HG02840 (cell line): ENCODE data around the gene ZNF621.
"Not testable (repeated sequence)": the region's sequence is repeated elsewhere in the genome, so short reads cannot be mapped to it uniquely, and the experiment has no call there.

Experiments used
- ATAC-seq: cut with Tn5 transposase; IDR thresholded peaks from one replicate; pipeline ENCODE4 v1.9.1; 2021; ENCODE audit warnings: mild to moderate bottlenecking, moderate library complexity, moderate number of reproducible peaks; ENCODE audit not compliant: unreplicated experiment, low FRiP score

The ZNF621 gene

DNA sequence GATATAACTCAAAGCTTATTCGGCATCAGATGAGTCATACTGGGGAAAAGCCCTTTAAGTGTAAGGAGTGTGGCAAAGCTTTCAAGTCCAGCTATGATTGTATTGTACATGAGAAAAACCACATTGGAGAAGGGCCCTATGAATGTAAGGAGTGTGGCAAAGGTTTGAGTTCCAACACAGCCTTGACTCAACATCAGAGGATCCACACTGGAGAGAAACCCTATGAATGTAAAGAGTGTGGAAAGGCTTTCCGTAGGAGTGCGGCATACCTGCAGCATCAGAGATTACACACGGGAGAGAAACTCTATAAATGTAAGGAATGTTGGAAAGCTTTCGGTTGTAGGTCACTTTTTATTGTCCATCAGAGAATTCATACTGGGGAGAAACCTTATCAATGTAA lies 7.5 kb downstream of the ZNF621 start:
- no peak for ATAC-seq

DNA sequence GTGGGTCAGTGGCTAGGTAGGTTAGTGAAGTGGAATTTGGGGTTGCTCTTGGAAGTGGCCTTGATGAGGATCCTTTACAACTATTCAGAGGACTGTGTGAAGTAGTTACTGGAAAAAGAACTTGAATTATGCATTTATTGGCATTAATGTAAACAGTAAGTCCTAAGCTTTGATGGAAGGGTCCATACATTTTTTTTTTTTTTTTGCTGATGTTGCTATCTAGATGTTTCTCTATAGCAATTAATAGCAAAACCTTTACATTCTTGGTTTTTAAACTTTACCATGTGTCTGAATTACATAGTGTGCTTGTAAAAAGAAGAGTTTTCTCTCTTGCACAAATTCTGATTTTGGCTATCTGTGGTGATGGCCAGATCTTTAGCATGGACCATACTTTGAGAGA lies 9.5 kb downstream of the ZNF621 start:
- ATAC-seq, result no peak

DNA sequence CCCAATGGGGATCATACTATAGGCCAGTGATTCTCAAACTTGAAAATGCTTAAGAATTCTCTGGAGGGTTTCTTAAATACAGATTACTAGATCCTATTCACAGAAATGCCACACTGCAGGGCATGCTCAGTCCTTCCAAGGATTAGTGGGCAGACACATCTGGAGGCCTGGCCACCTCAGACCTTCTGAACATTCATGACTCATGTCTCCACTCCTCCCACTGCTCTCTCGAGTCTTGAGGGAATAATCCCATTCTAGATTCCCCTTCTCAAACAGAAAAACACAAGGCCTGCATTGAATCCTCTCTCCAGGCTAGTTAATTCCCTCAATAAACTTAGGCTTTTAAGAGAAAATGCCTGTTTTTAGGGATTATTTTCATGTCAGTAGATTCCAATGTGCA lies 22.1 kb downstream of the ZNF621 start:
- ATAC-seq, result no peak

DNA sequence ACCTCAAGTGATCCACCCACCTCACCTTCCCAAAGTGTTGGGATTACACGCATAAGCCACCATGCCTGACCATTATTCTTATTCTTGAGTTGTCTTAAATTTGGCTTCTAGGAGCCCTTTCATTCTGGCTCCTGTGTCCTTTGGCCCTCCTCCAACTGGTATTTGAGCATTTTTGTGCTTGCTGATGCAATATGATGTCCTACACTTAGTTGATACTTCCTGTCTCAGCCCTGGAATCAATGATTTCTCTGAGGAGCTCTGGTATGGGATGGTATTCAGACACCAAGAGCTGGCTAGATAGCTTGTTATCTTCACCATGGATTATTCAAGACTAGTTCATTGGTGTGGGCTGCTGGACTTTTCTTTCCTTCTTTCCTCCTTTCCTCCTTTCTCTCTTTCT lies 25.4 kb downstream of the ZNF621 start:
- no peak for ATAC-seq

DNA sequence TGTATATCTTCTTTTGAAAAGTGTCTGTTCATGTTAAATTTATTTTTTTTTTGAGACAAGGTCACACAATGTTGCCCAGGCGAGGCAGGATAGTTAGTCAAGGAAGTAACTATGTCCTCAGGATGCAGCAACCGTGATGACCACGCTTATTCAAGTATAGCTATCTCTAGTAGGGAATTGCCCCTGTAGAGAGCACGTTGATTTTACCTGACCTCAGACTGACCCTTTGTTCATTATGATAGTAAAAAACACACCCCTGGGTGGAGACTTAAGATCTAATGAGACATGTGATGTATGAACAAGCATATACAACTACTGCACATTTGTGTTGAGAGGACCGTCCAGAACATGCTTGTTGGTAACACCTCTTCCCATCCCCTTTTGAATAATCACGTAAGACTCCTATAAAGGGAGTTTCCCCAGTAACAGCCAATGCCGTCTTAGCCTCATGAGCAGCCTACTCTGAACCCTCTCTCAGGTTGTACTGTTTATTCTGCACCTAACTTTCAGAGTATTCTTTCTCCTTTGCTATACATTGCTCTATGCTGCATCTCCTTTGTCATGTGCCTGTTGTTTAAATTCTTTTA lies 32.9 kb downstream of the ZNF621 start:
- no peak for ATAC-seq

DNA sequence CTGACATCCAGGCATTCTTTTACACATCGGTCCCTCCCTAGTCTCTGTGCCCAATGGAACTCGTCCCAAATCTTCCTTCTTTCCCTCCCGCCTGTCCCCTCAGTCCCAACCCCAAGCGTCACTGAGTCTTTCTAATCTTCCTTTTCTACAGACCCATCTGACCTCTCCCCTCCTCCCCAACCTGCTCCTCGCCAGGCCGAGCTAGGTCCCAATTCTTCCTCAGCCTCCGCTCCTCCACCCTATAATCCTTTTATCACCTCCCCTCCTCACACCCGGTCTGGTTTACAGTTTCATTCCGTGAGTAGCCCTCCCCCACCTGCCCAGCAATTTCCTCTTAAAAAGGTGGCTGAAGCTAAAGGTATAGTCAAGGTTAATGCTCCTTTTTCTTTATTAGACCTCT lies 37.7 kb downstream of the ZNF621 start:
- not testable (repeated sequence) for ATAC-seq

DNA sequence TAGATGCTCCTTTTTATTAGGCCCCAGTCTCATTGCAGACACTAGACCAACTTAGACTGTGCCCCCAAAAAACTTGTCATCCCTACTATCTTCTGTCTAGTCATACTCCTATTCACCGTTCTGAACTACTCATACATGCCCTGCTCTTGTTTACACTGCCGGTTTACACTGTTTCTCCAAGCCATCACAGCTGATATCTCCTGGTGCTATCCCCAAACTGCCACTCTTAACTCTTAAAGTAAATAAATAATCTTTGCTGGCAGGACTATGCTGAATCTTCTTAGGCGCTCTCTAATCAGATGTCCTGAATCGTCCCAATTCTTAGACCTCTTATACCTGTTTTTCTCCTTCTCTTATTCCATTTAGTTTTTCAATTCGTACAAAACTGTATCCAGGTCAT lies 40.9 kb downstream of the ZNF621 start:
- not testable (repeated sequence) for ATAC-seq

DNA sequence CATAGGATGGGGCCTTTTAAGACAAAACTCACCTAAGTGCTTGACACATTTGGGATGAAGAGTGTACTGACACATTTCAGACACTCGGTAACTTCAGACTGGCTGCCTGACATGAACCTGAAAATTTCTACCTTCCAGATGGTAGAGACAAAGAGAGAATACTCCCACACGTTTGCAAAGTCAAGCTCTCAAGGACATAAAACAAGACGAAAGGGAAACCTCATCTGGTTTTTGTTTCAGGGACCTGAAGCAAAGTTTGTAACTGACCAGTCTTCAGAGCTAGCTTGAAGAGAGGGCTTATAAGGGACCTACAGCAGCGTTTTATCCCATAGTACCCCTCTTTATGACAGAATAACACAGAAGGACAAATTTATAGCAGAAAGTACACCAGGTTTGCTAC lies 41.9 kb downstream of the ZNF621 start:
- no peak for ATAC-seq

DNA sequence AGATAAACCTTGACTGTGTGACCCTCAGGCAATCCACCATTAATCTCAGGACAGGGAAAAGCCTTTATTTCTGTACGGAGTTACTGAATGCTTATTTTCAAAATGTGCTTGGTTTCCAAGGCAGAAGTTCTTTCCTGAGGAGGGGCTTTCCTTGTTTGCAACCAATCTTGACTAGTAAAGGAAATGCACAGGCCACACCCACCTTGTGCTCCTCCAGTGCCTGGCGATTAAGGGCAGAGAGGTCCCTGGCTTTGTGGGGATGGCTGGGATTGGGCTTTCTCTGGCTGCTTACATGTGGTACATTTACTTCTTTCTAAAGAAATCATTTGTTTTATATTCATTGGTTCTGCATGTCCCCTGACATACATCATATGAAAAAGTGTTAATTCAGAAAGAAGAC lies 47.8 kb downstream of the ZNF621 start:
- no peak for ATAC-seq

DNA sequence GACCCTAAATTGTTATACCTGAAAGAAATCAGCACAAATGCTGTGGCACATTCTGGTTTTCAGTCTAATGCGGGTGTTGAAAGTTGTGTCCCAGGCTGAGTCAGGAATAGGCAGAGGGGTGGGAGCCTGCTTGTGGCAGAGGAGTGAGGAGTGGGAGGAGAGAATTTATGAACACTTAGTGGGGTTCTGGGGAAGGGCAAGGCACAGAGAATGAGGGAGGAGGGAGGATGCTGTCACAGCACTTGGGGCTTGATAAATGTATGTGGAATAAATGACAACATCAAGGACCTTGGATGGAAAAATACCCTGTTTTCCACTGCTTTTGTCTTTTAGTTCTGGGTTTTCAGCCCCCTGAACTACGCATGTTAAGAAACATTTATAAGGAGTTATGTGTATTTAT lies 49.3 kb downstream of the ZNF621 start:
- ATAC-seq, result no peak

DNA sequence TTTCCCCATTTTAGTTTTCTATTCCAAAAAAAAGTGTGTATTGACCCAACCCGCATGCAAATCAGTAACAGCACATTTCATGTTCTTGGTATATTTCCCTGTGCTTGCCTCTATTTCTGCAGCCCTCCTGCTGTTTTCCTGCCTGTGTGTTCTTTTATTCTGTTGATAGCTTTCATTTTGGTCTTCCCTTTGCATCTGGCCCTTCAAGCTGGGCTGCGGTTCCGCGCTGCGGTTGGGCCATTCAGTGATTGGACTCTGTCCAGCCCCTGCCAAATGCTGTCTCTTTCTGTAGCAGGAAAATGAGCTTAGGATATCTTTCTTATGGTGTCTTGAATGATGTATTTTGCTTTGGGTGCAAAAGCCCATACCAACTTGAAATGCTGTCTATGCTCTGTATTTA lies 49.9 kb downstream of the ZNF621 start:
- no peak for ATAC-seq

DNA sequence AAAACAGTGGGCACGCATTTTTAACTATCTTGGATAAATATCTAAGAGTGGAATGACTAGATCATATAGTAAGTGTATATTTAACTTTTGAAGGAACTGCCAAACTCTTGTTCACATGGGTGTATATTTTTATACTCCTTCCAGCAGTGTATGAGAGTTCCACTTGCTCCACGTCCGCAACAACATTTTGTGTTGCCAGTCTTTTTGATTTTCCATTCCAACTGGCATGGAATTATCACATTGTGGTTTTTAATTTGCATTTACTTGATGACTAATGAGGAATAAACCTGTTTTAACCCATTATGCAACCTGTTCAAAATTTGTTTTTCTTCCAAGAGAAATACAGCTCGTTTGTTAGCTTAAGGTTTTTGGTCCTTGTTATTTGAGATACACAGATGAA lies 51.6 kb downstream of the ZNF621 start:
- no peak for ATAC-seq

DNA sequence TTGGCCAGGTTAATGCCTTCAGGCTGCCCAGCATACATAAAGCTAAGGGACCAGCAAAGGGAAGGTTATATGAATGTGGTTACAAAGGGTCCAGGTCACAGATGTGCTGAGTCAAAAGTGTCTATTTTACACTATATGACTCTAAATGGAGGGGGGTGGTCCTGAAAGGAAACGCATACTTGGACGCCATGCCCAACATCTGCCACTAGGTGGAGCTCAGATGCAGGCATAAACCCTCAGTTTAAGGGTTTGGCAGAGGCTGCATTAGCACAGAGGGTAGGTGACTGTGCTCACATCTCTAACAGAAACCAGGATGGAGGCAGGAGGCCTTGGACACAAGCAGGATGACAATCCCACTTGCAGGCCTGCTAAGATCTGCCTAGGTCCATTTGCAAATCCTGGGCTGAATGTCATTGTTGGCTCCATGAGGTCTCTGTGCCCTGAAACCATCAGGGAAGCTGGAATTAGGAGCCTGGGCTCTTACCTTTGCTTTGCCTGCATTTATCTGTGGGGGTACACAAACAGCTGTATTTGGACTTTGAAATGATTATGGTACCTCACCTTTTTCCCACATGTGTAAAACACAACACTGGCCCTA lies 55.8 kb downstream of the ZNF621 start:
- no peak for ATAC-seq

DNA sequence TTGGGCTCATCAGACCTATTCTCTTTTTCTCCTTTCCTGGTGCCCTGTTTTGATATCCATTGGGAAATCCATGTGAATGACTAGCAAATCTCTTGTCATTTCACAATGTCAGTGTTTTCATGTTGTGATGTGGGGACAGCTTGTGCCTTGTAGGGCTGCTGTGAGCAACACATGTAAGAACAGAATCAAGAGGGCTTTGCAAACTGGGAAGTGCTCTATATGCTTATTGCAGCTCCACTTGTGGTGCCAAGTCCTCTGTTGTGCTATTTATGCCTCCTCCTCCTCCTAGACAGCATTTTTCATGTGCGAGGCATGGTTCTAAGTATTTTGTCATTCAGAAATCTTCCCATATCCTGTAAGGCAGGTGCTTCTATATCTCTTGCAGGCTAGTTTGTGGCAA lies 56.4 kb downstream of the ZNF621 start:
- ATAC-seq, result no peak

DNA sequence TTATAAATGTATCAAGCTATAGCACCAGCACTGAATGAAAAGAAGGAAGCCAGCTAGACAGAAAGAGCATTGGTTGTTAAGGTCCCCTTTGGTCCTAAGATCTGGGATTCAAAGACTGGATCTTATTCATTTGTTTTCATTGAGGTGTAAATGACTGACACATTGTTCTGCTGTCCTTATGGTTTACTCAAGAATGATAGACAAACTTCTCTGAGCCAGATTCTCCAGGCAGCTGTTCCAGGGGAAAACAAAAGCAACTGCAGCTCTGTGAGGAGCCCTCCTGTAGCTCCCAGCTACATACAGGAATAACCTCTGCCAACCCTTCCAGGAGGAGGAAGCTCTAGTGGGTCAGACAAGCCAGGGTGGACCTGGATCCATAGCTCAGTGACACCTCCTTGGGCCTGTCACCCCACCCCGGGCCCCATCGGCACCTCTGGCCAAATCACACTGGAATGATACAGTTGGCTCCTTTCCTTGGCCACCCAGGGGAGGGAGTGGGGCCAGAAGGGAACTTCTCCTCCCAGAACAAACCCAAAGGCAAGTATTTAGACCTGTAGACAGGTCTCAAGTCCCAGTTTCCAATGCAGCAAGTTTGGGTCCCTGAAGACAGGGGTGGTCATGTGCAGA lies 57.8 kb downstream of the ZNF621 start:
- no peak for ATAC-seq

DNA sequence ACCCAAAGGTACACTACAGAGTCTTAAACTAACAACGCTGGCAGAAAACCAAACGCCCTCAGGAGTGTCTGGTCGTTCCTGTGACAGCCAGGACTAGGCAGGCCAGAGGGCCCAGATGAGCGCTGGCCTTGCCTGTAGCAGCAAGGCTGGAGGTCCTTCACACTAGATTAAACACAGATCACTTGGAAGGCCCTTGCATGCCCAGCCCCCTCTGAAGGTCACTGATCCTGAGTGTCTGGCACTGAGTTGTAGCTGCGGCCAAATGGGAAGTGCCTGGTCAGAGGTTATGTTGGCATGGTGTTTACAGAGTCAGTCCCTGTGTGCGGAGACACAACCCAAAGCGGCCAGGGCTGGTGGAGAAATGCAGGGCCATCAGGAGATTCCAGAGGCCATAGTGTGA lies 58.9 kb downstream of the ZNF621 start:
- ATAC-seq, result no peak

DNA sequence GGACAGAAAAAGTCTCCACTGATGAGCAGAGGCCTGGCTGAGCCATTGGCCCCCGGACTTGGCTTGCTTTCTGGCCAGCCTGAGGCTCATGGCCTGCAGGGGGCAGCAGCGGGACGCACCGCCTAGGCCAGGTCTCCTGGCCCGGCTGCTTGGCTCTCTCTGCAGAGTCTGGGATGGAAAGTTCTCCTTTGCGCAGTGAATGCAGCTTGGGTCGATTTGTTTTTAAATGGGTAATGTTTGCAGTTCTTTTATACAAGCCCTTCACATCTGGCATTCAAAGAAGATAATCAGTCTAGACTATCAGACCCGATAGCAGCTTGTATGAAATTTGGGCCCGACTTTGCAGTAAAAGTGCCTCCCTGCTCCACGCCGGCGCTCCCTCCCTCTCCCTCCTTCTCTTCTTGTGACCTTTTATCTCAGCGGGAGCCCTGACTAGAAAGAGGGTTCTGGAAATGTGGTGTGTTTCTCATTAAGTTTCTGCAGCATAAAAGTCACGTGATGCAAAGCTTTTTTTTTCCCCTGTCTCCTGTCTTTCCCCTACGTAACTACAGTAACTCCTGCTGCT lies 59.9 kb downstream of the ZNF621 start:
- ATAC-seq, result no peak

DNA sequence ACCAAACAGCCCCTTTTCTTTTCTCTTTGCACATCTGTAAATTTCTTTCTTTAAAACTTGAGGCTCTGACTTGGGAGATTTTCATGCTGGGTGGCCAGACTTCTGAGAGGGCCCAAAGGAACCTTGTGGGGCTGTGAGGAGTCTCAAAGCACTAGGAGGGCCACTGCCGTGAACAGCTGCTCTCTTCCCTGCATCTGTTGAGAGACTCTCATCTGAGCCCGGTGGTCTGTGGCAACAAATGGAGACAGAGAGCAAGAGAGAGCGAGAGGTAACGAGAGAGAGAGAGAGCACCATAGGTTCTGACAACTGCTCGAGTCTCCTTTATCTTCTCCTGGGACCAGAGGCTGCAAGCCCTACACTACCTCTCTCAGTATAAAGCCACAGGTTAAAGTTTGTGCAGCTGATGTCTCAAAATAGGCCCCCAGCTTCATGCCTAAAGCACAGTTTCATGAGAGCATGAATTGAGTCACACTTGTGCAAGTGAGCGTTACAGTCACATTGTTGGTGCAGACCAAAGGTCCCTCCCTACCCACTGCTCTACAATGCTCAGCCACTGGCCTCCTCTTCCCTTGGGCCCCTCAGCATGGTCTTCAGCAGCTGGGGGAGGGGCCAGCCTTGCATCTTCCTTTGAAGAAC lies 60.7 kb downstream of the ZNF621 start:
- ATAC-seq, result no peak

DNA sequence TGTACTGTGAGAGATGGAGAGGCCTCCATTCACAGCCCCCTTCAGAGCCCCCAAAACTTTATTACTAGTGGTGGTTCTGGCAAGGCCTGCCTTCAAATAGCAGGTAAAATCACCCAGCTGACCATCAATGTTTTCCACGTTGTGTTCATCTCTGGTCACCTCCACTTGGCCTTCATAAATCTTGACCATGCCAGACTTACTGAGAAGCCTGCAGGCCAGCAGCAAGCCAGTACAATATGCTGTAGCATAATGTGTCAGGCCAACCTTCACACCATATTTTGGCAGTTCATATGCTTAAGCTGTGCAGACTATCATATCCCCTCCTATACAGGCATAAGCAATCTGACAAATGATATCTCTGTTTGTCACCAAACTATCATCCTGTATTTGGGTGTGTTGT lies 62.1 kb downstream of the ZNF621 start:
- no peak for ATAC-seq

DNA sequence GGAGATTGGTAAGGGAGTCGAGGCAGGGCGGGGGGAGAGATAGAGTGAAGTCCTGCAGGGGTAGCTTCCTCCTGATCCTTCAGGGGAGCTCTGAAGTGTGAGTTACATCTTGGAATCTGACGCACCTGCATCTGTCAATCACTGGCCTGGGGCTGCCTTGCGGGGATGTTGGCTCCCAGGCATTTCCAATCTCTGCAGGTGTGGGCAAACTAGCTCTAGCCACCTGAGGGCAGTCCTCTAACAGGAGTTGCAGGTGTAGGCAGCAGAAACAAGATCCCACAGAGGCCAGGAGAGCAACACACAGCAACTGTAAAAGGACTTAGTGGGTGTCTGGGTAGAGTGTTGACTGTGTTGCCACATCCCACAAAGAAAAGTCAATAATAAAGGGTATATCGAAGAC lies 63.6 kb downstream of the ZNF621 start:
- ATAC-seq, result no peak
